WTC11 (cell line): ENCODE data around the gene PRR23E. TPM values are rescaled to one million over a fixed set of nuclear protein-coding genes. Genes with fewer than 3 reads are reported as not detected.

Source experiments
- ATAC-seq: fragments of 200-7000 bp; cut with Tn5 transposase; 2 replicates; pipeline ENCODE4 v1.10.0; 2021; ENCODE audit warnings: mild to moderate bottlenecking, moderate library complexity
- CTCF ChIA-PET: fragments of 300-600 bp; sonication (Branson Sonifier 250); formaldehyde crosslinking; loops from one replicate; lab custom pipeline; 2021; ENCODE audit warnings: antibody characterized with exemption; lab: Charles Lee
- POLR2A ChIA-PET: fragments of 350-600 bp; sonication (Branson Sonifier 250); formaldehyde crosslinking; loops from one replicate; lab custom pipeline; 2021; ENCODE audit warnings: antibody characterized with exemption; lab: Charles Lee
- DNase-seq: peaks from one replicate; pipeline ENCODE4 v3.0.0; 2021; ENCODE audit warnings: low spot score
- H3K27ac Mint-ChIP-seq: 2 replicates; pipeline ENCODE4 v1.8.0; 2021; ENCODE audit warnings: mixed read lengths
- H3K27me3 Mint-ChIP-seq: 2 replicates; pipeline ENCODE4 v1.8.0; 2021; ENCODE audit warnings: low read depth, mild to moderate bottlenecking, moderate library complexity, mixed read lengths
- H3K36me3 Mint-ChIP-seq: 2 replicates; pipeline ENCODE4 v1.8.0; 2021; ENCODE audit warnings: mixed read lengths
- H3K4me1 Mint-ChIP-seq: 2 replicates; pipeline ENCODE4 v1.8.0; 2022; ENCODE audit warnings: mixed read lengths
- H3K4me3 Mint-ChIP-seq: 2 replicates; pipeline ENCODE4 v1.8.0; 2021; ENCODE audit warnings: mild to moderate bottlenecking, moderate library complexity, mixed read lengths
- H3K9me3 Mint-ChIP-seq: 2 replicates; pipeline ENCODE4 v1.8.0; 2021; ENCODE audit warnings: mixed read lengths
- CREM ChIP-seq: sonication (generic); formaldehyde crosslinking; IDR thresholded peaks from 2 replicates; pipeline ENCODE4 v1.8.1; 2022; ENCODE audit warnings: mild to moderate bottlenecking, missing genetic modification reagents, moderate library complexity
- EMX1 ChIP-seq: fragments of 250-450 bp; sonication (Bioruptor Pico); IDR thresholded peaks from 2 replicates; pipeline ENCODE4 v1.8.0; 2021; ENCODE audit warnings: mild to moderate bottlenecking
- IRF2 ChIP-seq: sonication (generic); formaldehyde crosslinking; IDR thresholded peaks from 2 replicates; pipeline ENCODE4 v1.8.0; 2022; ENCODE audit warnings: low read depth, missing genetic modification reagents, borderline replicate concordance
- MAX ChIP-seq: sonication (generic); formaldehyde crosslinking; IDR thresholded peaks from 2 replicates; pipeline ENCODE4 v1.8.0; 2022; ENCODE audit warnings: mild to moderate bottlenecking, missing genetic modification reagents
- PRDM15 ChIP-seq: sonication (generic); formaldehyde crosslinking; IDR thresholded peaks from 2 replicates; pipeline ENCODE4 v1.8.0; 2022; ENCODE audit warnings: missing genetic modification reagents
- RELA ChIP-seq: sonication (generic); formaldehyde crosslinking; IDR thresholded peaks from 2 replicates; pipeline ENCODE4 v1.8.1; 2022; ENCODE audit warnings: missing genetic modification reagents, mild to moderate bottlenecking, borderline replicate concordance
- TEAD1 ChIP-seq: sonication (generic); formaldehyde crosslinking; IDR thresholded peaks from 2 replicates; pipeline ENCODE4 v1.8.0; 2022; ENCODE audit warnings: mild to moderate bottlenecking, missing genetic modification reagents
- ZNF512 ChIP-seq: sonication (generic); formaldehyde crosslinking; IDR thresholded peaks from 2 replicates; pipeline ENCODE4 v1.8.1; 2022; ENCODE audit warnings: missing genetic modification reagents, borderline replicate concordance
- total RNA-seq: library from RNA; stranded (reverse); gene quantifications from 3 replicates; pipeline ENCODE4 v1.2.3, GENCODE V29; 2021
- TF ChIP-seq, protein P1 (sequence below): sonication (generic); formaldehyde crosslinking; IDR thresholded peaks from 2 replicates; pipeline ENCODE4 v1.8.1; 2023; ENCODE audit warnings: mild to moderate bottlenecking, missing genetic modification reagents, borderline replicate concordance
- TF ChIP-seq, protein P2 (sequence below): sonication (generic); formaldehyde crosslinking; IDR thresholded peaks from 2 replicates; pipeline ENCODE4 v1.8.0; 2022; ENCODE audit warnings: mild to moderate bottlenecking, missing genetic modification reagents

Gene PRR23E
- total RNA-seq, 1 experiment from 2014 or later, result not detected

DNA sequence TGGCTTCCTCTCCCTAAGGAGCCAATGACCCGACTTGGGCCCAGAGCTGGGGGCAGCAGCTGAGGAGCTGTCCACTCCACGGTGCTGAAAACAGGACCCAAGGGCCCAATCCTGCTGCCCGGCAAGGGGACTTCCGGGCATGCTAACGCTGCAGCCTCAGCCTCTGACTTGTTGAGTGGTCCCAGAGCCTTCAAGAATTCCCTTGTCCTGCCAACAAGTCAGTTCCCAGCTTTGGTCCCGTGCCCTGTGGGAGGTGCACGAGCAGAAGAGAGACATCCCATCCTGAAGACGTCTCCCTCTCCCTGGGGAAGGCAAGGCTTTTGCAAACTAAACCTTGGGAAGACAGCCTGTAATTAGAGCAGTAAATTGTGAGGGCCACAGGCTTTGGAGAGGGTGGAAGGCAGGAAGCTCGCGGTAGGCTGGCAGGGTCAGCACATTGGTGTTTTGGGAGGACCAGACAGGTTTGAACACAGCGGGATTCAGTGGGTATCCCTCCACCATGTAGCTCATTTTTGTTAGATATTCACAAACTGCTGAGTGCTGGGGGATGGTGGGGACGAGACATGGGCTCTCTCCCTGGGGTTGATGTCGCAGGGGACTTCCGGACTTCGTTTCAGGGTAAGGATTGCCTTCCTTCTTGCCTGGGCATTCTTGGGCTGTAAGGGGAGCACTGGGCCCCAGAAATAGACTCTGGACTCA, 29.8 kb upstream of the PRR23E start (continued):
- TF ChIP-seq EMX1 (CRISPR knock-in tag) (no peak), MAX (CRISPR knock-in tag) (peak; percentile 33; the same call in 1 of the 2 replicates), PRDM15 (CRISPR knock-in tag) (no peak)

DNA sequence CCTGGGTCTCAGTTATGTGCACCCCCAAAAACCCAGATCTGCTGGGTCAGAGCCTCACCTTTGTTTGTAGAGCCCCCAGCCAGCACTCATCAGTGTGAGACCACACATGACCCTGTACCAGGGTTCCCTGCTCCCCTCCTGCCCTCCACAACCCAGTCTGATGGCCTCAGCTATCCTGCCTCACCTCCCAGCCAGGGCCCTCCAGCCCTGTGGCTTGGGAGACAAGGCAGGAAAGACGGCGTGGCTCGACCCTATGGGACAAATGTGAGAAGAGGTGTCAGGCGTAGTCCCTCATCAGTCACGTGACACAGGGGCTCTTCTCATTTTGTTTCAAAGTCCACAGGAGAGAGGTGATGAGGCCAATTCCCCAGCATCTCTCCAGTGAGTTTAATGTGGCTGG, 28.3 kb upstream of the PRR23E start:
- ChIA-PET POLR2A (no interaction called here), CTCF (no interaction called here)
- no peaks in the 10 kb centered on the region; the same call in none of the 2 replicates for H3K27me3 Mint-ChIP-seq
- H3K36me3 Mint-ChIP-seq, result no peaks in the 10 kb centered on the region
- TF ChIP-seq RELA (CRISPR knock-in tag) (no peak), IRF2 (CRISPR knock-in tag) (no peak), TEAD1 (CRISPR knock-in tag) (no peak), CREM (CRISPR knock-in tag) (no peak)
- TF ChIP-seq, protein P1, sequence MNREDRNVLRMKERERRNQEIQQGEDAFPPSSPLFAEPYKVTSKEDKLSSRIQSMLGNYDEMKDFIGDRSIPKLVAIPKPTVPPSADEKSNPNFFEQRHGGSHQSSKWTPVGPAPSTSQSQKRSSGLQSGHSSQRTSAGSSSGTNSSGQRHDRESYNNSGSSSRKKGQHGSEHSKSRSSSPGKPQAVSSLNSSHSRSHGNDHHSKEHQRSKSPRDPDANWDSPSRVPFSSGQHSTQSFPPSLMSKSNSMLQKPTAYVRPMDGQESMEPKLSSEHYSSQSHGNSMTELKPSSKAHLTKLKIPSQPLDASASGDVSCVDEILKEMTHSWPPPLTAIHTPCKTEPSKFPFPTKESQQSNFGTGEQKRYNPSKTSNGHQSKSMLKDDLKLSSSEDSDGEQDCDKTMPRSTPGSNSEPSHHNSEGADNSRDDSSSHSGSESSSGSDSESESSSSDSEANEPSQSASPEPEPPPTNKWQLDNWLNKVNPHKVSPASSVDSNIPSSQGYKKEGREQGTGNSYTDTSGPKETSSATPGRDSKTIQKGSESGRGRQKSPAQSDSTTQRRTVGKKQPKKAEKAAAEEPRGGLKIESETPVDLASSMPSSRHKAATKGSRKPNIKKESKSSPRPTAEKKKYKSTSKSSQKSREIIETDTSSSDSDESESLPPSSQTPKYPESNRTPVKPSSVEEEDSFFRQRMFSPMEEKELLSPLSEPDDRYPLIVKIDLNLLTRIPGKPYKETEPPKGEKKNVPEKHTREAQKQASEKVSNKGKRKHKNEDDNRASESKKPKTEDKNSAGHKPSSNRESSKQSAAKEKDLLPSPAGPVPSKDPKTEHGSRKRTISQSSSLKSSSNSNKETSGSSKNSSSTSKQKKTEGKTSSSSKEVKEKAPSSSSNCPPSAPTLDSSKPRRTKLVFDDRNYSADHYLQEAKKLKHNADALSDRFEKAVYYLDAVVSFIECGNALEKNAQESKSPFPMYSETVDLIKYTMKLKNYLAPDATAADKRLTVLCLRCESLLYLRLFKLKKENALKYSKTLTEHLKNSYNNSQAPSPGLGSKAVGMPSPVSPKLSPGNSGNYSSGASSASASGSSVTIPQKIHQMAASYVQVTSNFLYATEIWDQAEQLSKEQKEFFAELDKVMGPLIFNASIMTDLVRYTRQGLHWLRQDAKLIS (CRISPR knock-in tag), result no peak
- TF ChIP-seq, protein P2, sequence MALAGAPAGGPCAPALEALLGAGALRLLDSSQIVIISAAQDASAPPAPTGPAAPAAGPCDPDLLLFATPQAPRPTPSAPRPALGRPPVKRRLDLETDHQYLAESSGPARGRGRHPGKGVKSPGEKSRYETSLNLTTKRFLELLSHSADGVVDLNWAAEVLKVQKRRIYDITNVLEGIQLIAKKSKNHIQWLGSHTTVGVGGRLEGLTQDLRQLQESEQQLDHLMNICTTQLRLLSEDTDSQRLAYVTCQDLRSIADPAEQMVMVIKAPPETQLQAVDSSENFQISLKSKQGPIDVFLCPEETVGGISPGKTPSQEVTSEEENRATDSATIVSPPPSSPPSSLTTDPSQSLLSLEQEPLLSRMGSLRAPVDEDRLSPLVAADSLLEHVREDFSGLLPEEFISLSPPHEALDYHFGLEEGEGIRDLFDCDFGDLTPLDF, result no peak
- H3K4me1 Mint-ChIP-seq, result peaks cover 5% of the 10 kb centered on the region
- no peak overlapping the region for H3K27ac Mint-ChIP-seq
- H3K9me3 Mint-ChIP-seq, result peaks cover under 1% of the 10 kb centered on the region; the same call in 1 of the 2 replicates
- ATAC-seq (no peak), DNase-seq (no peak)
- H3K4me3 Mint-ChIP-seq, result no peak overlapping the region

GRCh38 chr3:127165036-127165435, 27.9 kb upstream of the PRR23E start:
- Mint-ChIP-seq H3K27me3 (no peaks in the 10 kb centered on the region; the same call in none of the 2 replicates), H3K36me3 (no peaks in the 10 kb centered on the region), H3K4me3 (no peak overlapping the region), H3K9me3 (peaks cover 3% of the 10 kb centered on the region; the same call in 1 of the 2 replicates), H3K27ac (no peak overlapping the region), H3K4me1 (peaks cover 2% of the 10 kb centered on the region)
- no peak for ATAC-seq
- DNase-seq, result no peak
- no peak for TF ChIP-seq ZNF512
- ChIA-PET CTCF (no interaction called here), POLR2A (no interaction called here)
